Activated CD8-positive, alpha-beta memory T cell treated with anti-CD3 and anti-CD28 coated beads for 4 hours (primary cell): Measurements from ENCODE around the gene ZXDC.

Source experiments
- DNase-seq, 2 donors: peaks; one replicate each; pipeline ENCODE4 v3.0.0-alpha.2; 2020; ENCODE audit warnings: low read depth in 2 of 2

The ZXDC gene

DNA sequence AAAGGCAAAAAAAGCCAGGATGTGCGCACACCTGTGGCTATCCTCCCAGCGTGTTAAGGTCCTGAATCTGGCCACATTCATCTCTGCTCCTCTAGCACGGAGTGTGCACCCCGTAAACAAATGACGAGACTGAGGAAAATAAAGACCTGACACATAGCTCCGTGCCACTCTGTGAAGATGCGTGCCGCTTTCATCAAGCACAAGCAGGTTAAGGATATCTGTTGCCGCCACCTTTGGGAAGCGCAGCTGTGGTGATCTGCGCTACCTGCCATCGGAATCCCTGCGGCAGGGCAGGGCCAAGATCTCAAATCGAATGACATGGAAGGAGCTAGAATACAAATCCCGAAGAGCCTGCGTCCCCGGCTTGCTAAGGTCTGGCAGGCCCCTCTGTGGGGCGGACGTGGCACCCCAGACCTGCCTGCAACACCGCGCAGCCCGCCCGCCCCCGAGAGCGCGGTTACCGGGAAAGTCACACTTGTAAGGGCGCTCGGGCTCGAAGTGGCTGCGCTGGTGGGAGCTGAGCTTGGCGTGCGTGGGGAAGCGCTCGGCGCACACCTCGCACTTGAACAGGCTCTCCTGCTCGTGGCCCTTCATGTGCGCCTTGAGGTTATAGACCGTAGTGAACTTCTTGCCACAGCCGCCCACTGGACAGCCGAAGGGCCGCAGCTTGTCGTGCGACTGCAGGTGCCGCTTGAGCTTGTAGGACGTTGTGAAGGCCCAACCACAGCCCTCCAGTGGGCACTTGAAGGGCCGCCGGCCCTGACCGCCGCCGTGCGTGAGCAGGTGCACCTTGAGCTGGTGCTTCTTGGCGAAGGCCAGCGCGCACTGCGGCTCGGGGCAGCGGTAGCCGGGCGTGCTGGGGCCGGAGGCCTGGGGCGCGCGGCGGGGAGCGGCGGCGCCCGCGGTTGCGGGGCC, 936 bp downstream of the ZXDC start:
- no peak for DNase-seq

DNA sequence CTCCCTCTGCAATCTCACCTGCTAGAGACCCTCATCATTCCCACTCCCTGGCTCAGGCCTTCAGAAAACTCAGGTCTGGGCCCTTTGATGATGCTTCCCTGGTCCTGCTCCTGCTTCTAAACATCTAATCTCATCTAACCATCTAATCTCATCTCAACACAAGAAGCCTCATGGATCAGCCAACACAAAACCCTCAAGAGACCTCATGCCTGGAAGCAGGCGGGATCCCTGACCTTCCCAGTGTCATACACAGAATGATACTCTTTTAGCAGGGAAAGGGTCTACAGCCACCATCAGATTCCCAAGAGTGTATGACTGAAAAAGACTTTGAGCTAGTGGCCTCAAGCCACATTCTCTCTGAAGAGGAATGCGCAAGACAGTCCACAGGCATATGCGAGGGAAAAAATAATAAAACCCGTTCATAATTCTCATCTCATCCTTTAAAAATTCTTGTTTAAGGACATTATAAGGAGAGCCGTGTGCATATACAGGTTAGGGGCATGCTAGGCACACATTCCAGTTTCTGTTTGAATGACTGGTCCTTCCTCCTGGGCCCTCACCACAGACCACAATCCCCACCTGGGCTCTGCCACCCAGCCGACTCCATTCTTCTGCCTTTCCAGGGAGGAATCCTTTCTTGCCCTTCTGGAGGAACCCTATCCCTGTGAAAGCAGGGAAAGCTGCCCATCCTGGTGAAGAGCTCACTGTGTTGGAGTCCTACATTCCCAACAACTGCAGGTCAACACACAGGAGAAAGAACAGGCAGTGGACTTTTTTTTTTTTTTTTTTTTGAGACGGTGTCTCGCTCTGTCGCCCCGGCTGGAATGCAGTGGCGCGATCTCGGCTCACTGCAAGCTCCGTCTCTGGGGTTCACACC, 2.2 kb downstream of the ZXDC start:
- DNase-seq: no peak

DNA sequence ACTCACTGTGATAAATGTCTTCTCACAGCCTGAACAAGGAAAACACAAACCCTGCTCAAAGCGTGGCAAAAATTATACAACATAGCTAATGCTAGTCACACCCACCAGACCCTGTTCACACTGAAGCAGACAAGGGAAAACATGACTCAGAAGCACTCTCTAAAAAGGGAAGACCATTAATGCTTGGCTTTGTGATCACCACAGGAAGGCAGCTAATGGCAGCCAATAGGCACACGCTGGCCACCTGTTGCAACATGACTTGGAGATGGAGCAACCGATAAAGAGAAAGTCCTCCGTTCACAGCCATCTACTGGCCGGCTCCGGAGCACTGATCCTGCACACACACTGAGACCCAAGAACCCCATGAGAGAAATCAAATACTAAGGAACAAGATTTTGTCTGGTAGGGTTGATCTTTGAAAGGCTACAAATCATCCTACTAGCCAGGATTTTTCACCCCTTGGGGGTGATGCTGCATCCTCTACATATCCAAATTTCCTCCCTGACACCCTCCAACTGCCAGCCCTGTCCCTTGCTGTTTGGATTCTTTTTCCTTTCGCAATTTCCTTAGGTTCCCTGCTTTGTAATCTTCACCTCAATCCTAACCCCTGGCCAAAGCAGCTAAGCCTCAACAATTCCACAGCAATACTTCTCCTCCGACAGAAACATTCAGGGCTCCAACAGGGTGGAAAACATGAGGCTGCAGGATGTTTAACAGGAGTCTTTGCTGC, 3.2 kb downstream of the ZXDC start:
- no peak for DNase-seq

DNA sequence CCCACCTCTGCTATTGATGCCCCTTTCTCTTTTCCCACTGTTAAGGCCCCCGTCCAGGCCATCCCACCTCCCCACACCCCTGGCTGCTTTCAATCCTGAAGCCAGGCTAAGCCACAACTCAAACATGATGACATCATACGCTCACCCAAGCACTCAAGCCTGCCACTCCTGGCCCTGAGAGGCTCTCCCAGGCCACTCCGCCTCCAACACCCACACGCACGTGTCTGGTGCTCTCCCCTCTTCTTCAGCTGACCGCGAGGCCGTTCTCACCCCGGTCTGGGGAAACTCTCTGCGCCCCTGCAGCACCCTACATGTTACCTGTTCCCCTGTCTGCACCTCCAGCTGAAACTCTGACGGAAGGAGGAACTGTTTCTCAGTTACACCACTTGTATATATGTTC, 6.2 kb downstream of the ZXDC start:
- DNase-seq: no peak

DNA sequence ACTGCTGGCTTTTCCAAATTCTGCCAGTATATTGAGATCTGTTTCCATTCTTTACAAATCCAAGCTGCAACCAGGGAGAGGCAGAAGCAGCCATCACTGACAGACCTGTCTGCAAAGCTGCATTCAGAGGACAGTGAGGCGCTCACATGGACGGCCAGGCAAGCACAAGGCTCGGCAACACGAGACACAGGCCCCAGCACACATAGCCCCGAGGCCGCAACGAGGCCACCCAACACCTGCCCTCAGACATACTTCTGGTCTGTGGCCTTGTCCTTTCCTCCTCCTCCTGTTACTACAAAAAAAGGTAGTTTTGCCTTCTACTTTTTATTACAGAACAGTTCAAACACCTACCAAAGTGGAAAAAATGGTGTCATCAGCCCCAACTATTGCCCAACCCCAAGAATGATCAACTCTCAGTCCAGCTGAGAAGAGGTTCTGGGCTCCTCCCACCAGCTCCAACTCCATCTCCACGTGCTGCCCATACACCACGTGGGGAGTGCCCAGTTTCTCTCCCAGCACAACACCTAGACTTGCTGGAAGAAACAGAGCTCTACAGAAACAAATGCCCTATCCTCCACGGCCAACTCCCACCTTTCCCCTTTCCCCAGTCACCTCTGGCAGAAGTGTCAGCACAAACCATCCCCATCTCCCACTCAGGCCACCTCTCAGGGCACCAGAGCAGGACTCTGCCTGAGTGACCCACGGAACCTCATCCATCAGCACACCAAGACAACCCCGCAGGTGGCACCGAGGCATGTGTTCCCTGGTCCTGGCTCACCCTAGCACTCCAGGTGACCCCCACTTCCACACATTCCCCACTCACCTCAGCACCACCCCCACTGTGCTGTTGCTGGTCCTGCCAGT, 7.4 kb downstream of the ZXDC start:
- no peak for DNase-seq

DNA sequence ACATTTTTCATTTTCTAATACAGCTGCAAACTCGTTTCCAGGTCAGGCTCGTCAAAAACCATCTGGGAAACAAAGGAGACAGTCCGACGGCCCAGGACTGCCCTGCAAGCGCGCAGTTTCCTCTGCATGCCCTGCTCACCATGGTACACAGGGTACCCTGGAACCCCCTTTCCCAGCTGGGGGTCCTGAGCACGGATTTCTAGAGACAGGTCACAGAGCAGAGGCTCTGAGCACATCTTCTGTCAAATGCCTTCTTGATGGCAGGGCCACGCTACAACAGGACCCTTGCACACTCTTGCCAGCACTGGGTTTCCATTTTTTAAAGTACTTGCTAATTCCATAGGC, 8.1 kb downstream of the ZXDC start:
- no peak for DNase-seq

DNA sequence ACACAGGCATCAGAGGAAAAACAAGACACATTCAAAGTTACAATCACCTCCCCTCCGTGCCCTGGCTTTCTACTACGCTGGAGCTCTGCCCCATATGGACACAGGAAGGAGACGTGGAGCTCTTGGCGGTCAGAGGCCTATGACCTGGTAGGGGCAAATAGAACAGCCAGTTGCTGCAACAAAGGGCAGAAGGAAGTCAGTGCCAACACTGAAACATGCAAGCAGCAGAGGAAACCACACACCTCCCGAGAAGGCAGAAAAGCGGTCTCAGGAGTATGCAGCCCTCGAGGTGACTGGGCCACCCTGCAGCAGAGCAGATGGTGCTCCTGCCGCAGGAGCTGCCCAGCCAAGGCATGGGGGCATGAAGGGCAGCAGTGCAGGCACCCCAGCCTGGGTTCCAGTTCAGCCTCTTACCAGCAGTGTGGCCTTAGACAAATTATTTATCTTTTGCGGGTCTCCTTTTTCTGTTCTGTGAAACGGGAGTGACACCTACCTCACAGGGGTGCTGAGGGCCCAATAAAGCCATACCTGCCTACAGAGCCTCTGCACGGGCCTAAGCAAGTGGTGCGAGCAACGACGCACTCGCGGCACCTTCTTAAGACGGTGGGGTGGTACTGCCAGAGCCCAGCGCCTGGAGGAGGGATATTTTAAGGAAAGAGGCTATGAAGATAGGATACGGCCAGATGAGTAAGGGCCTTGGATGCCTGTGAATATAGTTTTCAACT, 8.6 kb downstream of the ZXDC start:
- no peak for DNase-seq

DNA sequence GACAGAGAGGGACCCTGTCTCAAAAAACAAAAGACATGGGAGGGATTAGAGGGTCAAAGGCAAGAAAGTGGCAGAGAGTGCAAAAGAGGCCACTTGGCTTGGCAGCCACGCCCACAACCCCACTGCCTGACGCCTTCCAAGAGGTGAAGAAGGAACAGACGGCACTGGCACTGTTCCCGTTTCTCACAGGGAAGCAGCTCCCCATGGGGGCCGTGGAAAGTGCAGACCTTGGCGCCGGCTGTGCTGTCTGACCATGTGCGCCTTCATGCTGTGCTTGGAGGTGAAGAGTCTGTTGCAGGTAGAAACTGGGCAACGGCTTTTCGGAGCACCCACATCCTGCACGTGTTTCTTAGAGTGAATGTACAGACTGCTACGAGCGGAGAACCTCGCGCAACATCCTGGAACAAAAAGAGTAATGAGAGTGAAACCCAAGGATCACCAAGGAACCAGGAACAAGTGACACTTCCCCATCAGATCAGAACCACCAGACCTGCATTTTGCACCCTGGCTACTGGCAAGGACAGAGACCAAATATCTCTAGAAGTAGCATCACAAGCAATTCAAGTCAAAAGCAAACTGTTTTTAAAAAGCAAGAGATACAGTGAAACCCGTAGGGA, 9.7 kb downstream of the ZXDC start:
- no peak for DNase-seq

DNA sequence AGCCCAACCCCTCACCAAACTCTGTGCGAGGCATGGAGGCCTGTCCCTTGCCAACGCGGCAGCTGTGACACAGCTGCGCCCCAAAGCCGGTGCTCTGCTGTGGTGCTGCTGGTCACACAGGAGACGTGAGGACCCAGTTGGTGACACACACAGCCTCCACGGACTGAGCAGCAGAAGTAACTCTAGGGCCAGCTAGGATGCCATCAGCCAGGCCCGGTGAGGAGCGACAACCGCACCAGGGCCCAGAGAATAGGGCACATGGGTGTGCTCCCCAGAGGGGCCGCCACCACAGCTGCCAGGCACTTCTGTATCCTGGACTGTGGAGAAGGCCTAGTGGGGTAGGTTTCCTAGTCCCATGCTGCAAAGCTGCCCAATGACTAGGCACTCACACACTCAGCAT, 10.7 kb downstream of the ZXDC start:
- no peak for DNase-seq

DNA sequence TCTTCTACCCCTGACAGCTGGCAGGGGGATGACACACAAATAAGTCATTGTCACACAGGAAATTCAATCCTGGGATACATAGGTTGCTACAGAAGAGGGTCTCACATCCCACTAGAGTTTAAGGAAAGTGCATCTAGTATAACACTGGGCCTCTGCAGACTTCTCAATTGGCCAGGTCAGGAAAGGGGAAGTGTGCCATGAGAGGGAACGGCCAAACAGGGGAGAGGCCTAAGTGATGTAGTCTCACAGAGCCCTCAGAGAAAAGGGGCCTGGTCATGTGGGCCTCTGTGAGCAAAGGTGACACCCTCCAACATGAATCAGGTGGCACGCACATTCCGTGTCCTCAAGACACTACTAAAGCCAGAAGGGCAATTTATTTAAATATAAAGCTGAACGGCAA, 11.2 kb downstream of the ZXDC start:
- DNase-seq: no peak

DNA sequence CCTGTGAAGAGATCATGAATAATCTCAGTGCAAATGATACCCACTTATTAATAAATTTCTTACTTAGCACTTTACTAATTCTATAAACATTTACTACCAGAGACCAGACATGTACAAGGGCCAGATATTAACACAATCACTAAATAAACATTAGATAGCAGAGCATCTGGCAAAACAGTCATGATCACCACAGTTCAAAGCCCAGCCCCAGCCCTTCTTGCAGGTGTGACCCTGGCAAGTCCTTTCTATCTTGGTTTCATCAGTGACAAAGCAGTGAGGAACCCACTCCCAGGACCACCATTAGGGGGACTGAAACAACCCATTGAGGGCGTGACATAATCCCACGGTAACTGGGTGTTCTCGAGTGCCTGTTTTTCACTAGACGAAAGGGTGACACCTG, 11.6 kb downstream of the ZXDC start:
- DNase-seq: no peak

DNA sequence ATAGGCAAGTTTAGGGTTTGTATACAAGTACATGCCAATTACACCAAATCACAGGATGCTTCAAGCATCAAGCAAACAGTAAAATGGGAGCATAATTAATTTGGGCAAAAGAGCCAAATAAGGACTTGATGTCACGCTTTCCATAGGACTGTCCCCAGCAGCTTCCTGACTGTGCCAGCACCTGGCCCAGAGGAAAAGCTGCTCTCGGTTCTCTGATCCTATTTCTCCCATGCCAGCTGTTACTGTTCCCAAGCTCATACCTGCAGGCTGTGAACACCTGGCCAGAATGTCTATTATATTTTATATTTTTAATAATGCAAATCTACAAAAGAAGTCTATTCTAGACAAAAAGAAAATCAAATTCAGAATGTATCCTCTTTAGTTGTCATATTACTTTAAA, 12.2 kb downstream of the ZXDC start:
- DNase-seq: no peak

DNA sequence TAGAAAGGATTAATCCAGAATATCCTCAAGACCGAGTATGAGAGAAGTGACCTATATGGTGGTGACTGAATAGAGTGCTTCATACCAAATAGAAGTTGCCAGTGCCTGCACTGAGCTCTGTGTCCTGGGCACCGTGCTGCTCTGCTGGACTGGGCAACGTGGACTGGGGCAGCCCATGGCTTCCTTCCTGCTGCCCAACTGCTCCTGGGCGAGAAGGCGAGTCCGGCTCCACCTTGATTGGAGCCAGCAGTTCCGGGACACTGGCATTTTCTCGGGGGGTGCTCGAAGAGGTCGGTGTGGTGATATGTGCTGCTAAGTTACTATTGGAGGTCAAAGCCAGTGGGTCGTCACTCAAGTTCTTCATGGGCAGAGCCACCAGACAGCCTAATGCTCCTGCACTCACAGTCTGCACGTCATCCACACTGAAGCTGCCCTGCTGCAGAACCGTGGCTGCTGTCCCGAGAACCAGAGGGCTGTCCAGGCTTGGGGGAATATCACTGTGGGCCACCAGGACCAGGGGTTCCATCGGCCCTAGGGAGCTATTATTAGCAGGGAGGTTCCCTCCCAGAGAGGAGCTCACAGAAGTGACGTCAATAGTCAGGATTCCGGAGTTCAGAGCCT, 14.1 kb downstream of the ZXDC start:
- no peak for DNase-seq

DNA sequence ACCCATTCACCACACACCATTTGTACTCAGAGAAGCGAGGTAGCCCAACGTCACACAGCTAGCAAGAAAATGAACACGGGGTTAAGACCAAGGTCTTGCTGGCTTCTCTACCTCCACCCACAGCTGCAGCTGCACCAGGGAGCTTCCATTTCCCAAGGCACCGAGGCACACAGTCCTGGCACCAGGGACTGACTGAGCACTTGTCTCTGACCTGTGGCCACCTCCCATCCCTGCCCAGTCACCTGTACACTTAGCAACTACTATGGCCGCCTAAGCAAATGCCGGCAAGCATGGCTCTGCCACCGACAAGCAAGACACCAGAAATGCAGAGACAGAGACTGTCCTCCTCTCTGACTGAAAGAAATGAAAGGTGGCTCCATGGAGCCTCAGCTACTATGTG, 15.3 kb downstream of the ZXDC start:
- no peak for DNase-seq

DNA sequence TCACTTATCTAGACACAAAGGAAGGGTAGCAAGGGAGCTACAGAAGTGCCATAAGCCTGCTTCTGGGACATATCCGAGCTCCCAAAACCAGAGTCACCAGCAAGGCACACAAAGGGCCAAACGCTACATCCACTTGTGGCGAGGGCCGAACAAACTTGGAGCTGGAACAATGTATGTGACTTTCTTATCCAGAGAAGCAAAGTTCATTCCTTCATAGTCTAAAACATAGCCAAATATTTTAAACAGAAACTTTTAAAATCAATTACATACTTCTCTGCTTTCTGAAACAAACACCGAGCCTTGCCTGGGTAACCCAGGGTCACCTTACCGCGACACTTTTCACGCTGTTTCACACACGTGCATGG, 15.9 kb downstream of the ZXDC start:
- no peak for DNase-seq

DNA sequence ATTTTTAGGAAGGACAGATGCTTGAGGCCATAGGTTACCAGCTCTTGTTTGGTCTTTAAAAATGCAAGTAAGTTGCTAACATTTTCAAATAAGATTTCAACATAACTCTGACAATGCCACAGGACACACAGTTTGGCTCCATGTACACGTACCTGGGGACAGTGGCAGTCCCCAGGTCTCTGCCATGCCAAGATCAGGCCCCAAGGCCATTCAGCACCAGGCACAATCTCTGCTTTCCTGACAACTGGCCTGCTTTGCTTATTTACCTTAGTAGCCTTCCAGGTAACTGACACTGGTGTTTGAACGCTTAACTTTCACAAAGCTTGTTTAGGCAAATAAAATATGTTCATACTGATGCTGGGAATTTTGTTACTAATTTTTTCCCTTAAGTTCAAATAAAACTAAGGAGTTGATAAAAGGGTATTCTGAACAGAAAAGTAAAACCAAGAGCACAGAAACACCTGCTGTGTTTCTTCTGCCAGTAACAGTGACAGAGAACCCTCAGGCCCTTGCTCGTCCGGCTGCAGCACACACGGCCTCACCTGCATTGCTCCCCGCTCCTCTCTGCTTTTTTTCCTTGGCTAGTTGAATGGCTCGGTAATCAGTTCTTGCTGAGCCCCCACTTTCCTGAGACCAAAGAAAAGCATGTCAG, 16.5 kb downstream of the ZXDC start:
- no peak for DNase-seq

DNA sequence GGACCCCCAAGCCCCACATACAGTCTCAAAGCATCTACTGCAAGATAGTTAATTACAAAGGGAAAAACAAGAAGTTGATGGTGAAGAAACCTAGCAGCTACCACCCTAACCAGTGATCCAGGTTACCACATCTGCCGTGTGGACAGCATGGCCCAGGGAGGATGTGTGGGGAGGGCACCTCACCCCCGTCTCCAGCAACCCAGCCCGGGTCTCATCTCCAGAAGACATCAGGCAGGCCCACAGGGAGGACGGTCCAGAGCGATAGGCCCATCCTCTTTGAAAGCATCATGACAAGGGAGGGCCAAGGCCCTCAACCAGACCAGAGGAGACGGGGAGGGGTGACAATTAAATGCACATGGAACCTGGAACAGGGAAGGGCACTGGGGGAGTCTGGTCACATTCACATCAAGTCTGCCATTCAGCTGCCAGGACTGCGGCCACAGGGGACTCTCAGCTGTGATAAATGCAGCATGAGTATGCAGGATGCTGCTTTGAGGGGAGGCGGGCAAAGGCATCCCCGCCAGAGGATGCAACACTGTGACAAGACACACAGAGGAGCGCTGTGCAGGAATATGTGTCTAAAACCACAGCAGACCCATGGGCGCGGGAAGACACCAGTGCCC, 18.8 kb downstream of the ZXDC start:
- DNase-seq: no peak

DNA sequence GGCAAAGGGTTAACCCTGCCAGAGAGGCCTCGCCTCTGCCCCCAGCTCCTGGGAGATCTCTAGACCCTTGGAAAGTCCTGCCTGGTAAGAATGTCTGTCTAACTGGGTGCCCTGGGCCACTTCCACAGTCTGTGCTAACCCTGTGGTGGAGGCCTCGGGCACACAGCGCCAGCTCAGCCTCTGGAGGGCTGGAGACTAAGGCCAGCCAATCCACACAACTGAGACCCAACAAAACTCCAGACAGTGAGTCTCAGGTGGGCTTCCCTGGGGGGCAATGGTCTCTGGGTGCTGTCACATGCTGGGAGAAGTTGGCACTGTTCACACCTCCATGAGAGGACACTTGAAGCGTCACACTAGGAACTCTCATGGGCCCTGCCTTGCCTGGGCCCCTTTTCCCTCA, 19.5 kb downstream of the ZXDC start:
- no peak for DNase-seq
